ENCODE data around the gene ZNF76.

DNA sequence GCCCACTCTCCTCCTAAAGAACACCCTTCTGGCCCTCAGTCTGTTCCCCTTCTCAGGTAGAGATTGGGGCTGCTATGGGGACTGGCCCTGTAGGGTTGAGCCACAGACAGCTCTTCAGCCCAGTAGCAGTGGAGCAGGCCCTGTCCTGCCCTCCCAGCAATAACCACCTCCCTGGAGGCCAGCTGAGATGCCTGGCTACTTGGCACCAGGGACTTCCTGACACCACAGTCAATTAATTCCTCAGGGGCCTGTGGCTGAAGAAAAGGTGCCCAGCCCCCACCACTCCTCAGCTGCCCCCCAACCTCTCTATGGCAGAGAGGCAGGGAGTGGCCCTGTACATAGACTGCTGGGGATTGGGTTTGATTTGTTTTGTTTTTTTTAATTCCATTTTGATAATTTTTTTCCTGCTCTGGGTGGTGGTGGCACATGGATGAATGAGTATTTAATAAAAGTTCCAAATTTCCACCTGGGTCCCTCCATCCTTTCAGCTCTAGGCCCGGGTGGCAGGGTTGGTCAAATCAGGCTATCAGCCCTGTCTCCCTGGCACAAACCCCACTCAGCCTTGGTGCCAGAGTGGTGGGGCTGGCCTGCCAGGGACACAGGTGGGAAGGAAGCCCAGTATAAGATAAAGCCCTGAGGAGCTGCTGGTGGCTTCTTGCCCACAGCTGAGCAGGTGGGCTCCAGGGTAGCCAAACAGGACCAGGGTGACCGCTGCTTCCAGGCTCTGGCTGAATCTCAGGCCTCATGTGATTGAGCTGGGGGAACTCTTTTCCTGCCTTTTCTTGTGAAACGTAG, 36.2 kb downstream of the ZNF76 start:
- TF ChIP-seq, protein P1, sequence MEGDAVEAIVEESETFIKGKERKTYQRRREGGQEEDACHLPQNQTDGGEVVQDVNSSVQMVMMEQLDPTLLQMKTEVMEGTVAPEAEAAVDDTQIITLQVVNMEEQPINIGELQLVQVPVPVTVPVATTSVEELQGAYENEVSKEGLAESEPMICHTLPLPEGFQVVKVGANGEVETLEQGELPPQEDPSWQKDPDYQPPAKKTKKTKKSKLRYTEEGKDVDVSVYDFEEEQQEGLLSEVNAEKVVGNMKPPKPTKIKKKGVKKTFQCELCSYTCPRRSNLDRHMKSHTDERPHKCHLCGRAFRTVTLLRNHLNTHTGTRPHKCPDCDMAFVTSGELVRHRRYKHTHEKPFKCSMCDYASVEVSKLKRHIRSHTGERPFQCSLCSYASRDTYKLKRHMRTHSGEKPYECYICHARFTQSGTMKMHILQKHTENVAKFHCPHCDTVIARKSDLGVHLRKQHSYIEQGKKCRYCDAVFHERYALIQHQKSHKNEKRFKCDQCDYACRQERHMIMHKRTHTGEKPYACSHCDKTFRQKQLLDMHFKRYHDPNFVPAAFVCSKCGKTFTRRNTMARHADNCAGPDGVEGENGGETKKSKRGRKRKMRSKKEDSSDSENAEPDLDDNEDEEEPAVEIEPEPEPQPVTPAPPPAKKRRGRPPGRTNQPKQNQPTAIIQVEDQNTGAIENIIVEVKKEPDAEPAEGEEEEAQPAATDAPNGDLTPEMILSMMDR (conservative IDR thresholded peaks at IDR 0.05): no peak
- TF ChIP-seq EZH2 (IDR thresholded peaks at IDR 0.05; ENCODE audit: low read depth): no peak
